ENCODE data around the gene SYK.
"Not testable (repeated sequence)": the region's sequence is repeated elsewhere in the genome, so short reads cannot be mapped to it uniquely, and the experiment has no call there.

Gene SYK

GRCh38 chr9:90882991-90883600 is 81.5 kb downstream of the SYK start:
- no peak for DNase-seq

- DNase-seq: no peak
These were observed 82.0 kb downstream of the SYK start for GRCh38 chr9:90883661-90884060.

- DNase-seq: no peak
These were observed 82.6 kb downstream of the SYK start for GRCh38 chr9:90884178-90884577.

- not testable (repeated sequence) for DNase-seq
These were observed 85.2 kb downstream of the SYK start for GRCh38 chr9:90886868-90887267.

GRCh38 chr9:90888941-90889340 is 87.3 kb downstream of the SYK start:
- no peak for DNase-seq

GRCh38 chr9:90890146-90890810 is 88.7 kb downstream of the SYK start:
- DNase-seq: no peak

GRCh38 chr9:90891308-90892040 is 89.9 kb downstream of the SYK start:
- no peak for DNase-seq

- no peak for DNase-seq
These were observed 91.3 kb downstream of the SYK start for GRCh38 chr9:90892918-90893317.

GRCh38 chr9:90893706-90894105 is 92.1 kb downstream of the SYK start:
- no peak for DNase-seq

GRCh38 chr9:90894986-90895687 is 93.5 kb downstream of the SYK start:
- no peak for DNase-seq

- DNase-seq: no peak
These were observed 94.2 kb downstream of the SYK start for GRCh38 chr9:90895786-90896185.

GRCh38 chr9:90896231-90896630 is 94.6 kb downstream of the SYK start:
- no peak for DNase-seq

- DNase-seq: no peak
These were observed 96.6 kb downstream of the SYK start for GRCh38 chr9:90898228-90898627.

GRCh38 chr9:90899287-90899686 is 97.7 kb downstream of the SYK start:
- DNase-seq: no peak

- no peak for DNase-seq
These were observed 98.5 kb downstream of the SYK start for GRCh38 chr9:90900130-90900529.

- no peak for DNase-seq
These were observed 100.3 kb downstream of the SYK start for GRCh38 chr9:90901933-90902332.

- DNase-seq: no peak
These were observed 102.3 kb downstream of the SYK start for GRCh38 chr9:90903766-90904424.

GRCh38 chr9:90904706-90905478 is 103.3 kb downstream of the SYK start:
- no peak for DNase-seq

GRCh38 chr9:90905822-90906221 is 104.2 kb downstream of the SYK start:
- no peak for DNase-seq

GRCh38 chr9:90906316-90907055 is 104.9 kb downstream of the SYK start:
- no peak for DNase-seq

GRCh38 chr9:90907056-90907445 is 105.4 kb downstream of the SYK start:
- DNase-seq: no peak

- no peak for DNase-seq
These were observed 106.2 kb downstream of the SYK start for GRCh38 chr9:90907790-90908189.

Measured in T1000 (cell line).